Measurements from ENCODE around the gene POMGNT2. TPM values are rescaled to one million over a fixed set of nuclear protein-coding genes. Genes with fewer than 3 reads are reported as not detected.

Gene POMGNT2
- total RNA-seq, 1 donor from 2014 or later = 3.9 TPM

DNA sequence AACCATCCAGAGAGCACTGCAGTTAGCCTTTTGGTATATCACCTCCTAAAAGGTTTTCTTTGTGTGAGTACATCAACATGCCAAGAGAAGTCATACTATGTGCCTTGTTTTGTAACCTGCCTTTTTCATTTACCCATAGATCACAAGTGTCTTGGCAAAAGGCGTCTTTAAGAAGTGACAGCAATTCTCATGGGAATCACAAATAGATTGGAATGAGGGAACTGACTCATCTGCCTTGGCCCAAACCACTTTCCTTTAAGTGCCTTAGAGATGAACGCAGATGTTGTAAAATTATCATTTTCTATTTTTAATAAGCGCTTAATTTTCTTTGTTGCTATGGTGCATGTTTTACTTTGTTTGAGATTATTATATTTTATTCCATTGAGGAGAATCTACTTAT lies 20.7 kb upstream of the POMGNT2 start:
- no peaks in the 10 kb centered on the region for H3K4me1 Mint-ChIP-seq (ENCODE audit: low read depth)
- H3K9me3 Mint-ChIP-seq = peaks cover 8% of the 10 kb centered on the region
- no peak for DNase-seq (ENCODE audit: low spot score)
- intact Hi-C loops (cut with micrococcal nuclease) = no loop called here
- no peaks in the 10 kb centered on the region for H3K36me3 Mint-ChIP-seq (ENCODE audit: low read depth)
- no peak overlapping the region for H3K27ac Mint-ChIP-seq
- peaks cover 15% of the 10 kb centered on the region for H3K27me3 Mint-ChIP-seq (ENCODE audit: low read depth)
- H3K4me3 Mint-ChIP-seq (ENCODE audit: low read depth) = no peak overlapping the region

DNA sequence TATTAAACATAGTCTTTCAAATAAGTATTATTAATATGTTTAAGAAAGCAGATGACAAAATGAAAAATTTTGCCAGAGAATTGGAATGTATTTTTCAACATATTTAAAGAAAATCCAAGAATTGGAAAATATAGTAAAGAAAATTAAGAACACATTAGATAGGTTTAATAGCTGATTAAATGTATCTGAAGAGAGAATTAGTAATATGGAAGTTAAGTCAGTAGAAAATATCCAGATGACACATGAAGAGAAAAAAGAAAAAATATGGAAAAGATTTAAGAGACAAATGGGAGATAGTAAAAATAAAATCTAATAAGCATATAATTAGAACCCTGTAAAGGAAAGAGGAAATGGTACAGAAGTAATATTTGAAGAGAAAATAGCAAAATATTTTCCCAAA lies 18.0 kb upstream of the POMGNT2 start:
- no peak overlapping the region for H3K4me3 Mint-ChIP-seq (ENCODE audit: low read depth)
- intact Hi-C loops (cut with micrococcal nuclease) = no loop called here
- H3K27me3 Mint-ChIP-seq (ENCODE audit: low read depth) = peaks cover 15% of the 10 kb centered on the region
- H3K4me1 Mint-ChIP-seq (ENCODE audit: low read depth) = no peaks in the 10 kb centered on the region
- no peak for DNase-seq (ENCODE audit: low spot score)
- peaks cover 8% of the 10 kb centered on the region for H3K9me3 Mint-ChIP-seq
- H3K36me3 Mint-ChIP-seq (ENCODE audit: low read depth) = no peaks in the 10 kb centered on the region
- H3K27ac Mint-ChIP-seq = no peak overlapping the region

- Mint-ChIP-seq H3K4me3 (ENCODE audit: low read depth) (no peak overlapping the region), H3K9me3 (peaks cover 8% of the 10 kb centered on the region), H3K4me1 (ENCODE audit: low read depth) (no peaks in the 10 kb centered on the region), H3K27ac (no peak overlapping the region), H3K36me3 (ENCODE audit: low read depth) (no peaks in the 10 kb centered on the region), H3K27me3 (ENCODE audit: low read depth) (peaks cover 16% of the 10 kb centered on the region)
- DNase-seq (ENCODE audit: low spot score) = no peak
- intact Hi-C loops (cut with micrococcal nuclease) = no loop called here
Measured at GRCh38 chr3:43120937-43121336, 15.1 kb upstream of the POMGNT2 start.

- H3K36me3 Mint-ChIP-seq (ENCODE audit: low read depth) = no peaks in the 10 kb centered on the region
- H3K27me3 Mint-ChIP-seq (ENCODE audit: low read depth) = peaks cover 4% of the 10 kb centered on the region
- H3K4me1 Mint-ChIP-seq (ENCODE audit: low read depth) = no peaks in the 10 kb centered on the region
Measured at GRCh38 chr3:43117257-43117656, 11.4 kb upstream of the POMGNT2 start.

GRCh38 chr3:43113671-43114070 lies 7.8 kb upstream of the POMGNT2 start:
- Mint-ChIP-seq H3K4me3 (ENCODE audit: low read depth) (no peak overlapping the region), H3K27me3 (ENCODE audit: low read depth) (peaks cover 3% of the 10 kb centered on the region), H3K9me3 (no peaks in the 10 kb centered on the region), H3K36me3 (ENCODE audit: low read depth) (no peaks in the 10 kb centered on the region), H3K27ac (no peak overlapping the region), H3K4me1 (ENCODE audit: low read depth) (no peaks in the 10 kb centered on the region)
- intact Hi-C loops (cut with micrococcal nuclease) = no loop called here
- DNase-seq (ENCODE audit: low spot score) = no peak

More at GRCh38 chr3:43117257-43117656, 11.4 kb upstream of the POMGNT2 start:
- no peak for DNase-seq (ENCODE audit: low spot score)
- H3K9me3 Mint-ChIP-seq = no peaks in the 10 kb centered on the region
- no peak overlapping the region for H3K4me3 Mint-ChIP-seq (ENCODE audit: low read depth)
- H3K27ac Mint-ChIP-seq = no peak overlapping the region
- intact Hi-C loops (cut with micrococcal nuclease) = no loop called here

DNA sequence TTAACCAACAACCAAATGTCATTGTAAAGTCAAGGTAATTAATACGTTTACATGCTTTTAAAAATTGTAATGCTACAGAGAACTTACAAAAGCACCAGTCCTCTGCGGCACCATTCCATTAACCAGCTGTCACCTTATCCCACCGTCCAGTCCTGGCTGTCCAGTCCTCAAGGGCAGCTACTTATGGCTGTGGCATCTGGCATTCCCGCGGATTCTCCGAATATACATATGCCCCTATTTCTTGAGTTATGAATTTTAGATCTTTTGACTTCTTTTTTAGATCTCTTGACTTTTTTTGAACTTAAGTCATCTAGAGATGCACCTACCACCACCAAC lies 382 bp upstream of the POMGNT2 start:
- Mint-ChIP-seq H3K4me3 (ENCODE audit: low read depth) (peak overlapping the region; percentile 63), H3K36me3 (ENCODE audit: low read depth) (no peaks in the 10 kb centered on the region), H3K9me3 (no peaks in the 10 kb centered on the region), H3K27me3 (ENCODE audit: low read depth) (peaks cover 13% of the 10 kb centered on the region), H3K27ac (no peak overlapping the region), H3K4me1 (ENCODE audit: low read depth) (peaks cover 5% of the 10 kb centered on the region)
- intact Hi-C loops (cut with micrococcal nuclease) = loop anchor here (2.0 kb wide), 1 partner anchor 585 kb away; the partner anchor contains the start of gene ABHD5
- DNase-seq (ENCODE audit: low spot score) = no peak

DNA sequence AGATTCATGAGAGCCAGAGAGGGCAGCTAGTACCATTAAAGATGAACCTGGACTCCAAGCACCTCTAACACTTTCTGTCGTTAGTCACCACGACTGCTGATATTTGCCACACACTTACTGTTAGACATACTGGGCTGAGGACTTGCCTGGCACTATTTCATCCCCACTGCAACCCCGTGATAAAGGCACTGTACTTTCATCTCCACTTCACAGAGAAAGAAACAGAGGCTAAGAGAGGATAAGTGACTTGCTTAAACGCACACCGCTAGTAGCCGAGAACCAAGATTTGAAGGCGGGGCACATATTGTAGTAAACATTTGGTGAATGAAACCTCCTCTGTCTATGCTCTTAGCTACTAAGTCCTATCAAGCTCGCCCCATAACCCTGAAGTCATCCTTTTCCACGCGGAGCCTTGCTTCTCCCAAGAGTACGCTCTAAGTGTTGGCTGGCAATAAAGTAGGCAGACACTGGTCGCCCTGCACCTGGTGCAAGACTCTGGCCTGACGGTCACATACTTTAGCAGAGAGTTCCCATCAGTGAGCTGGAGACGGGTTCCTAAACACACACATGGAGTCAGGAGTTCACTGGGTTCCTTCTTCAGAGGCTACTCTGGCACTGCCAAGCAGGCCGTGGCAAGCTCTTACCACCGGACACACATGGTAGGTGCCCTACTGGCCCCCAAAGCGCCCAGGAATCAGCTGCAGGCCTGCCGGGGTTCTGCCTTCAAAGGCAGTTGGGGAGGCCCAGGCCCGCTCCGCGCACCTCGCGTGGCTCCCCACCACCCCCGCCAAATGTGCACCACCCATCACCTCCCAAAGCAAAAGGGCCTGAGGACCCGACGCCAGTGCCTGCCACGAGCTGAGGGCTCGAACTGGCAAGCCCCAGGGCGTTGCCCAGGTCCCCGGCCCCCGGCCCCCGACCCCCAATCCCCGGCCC lies 951 bp downstream of the POMGNT2 start:
- no peak for DNase-seq (ENCODE audit: low spot score)
- H3K36me3 Mint-ChIP-seq (ENCODE audit: low read depth) = no peaks in the 10 kb centered on the region

GRCh38 chr3:43104039-43104438 lies 1.8 kb downstream of the POMGNT2 start:
- Mint-ChIP-seq H3K36me3 (ENCODE audit: low read depth) (no peaks in the 10 kb centered on the region), H3K9me3 (no peaks in the 10 kb centered on the region), H3K4me1 (ENCODE audit: low read depth) (peaks cover 5% of the 10 kb centered on the region), H3K4me3 (ENCODE audit: low read depth) (no peak overlapping the region), H3K27ac (no peak overlapping the region), H3K27me3 (ENCODE audit: low read depth) (peaks cover 13% of the 10 kb centered on the region)
- no peak for DNase-seq (ENCODE audit: low spot score)
- intact Hi-C loops (cut with micrococcal nuclease) = no loop called here

More for the DNA sequence above, 951 bp downstream of the POMGNT2 start:
- peak overlapping the region; percentile 33 for H3K4me3 Mint-ChIP-seq (ENCODE audit: low read depth)
- H3K9me3 Mint-ChIP-seq = no peaks in the 10 kb centered on the region
- H3K27me3 Mint-ChIP-seq (ENCODE audit: low read depth) = peaks cover 13% of the 10 kb centered on the region
- H3K27ac Mint-ChIP-seq = no peak overlapping the region
- peaks cover 5% of the 10 kb centered on the region for H3K4me1 Mint-ChIP-seq (ENCODE audit: low read depth)
- intact Hi-C loops (cut with micrococcal nuclease) = no loop called here

DNA sequence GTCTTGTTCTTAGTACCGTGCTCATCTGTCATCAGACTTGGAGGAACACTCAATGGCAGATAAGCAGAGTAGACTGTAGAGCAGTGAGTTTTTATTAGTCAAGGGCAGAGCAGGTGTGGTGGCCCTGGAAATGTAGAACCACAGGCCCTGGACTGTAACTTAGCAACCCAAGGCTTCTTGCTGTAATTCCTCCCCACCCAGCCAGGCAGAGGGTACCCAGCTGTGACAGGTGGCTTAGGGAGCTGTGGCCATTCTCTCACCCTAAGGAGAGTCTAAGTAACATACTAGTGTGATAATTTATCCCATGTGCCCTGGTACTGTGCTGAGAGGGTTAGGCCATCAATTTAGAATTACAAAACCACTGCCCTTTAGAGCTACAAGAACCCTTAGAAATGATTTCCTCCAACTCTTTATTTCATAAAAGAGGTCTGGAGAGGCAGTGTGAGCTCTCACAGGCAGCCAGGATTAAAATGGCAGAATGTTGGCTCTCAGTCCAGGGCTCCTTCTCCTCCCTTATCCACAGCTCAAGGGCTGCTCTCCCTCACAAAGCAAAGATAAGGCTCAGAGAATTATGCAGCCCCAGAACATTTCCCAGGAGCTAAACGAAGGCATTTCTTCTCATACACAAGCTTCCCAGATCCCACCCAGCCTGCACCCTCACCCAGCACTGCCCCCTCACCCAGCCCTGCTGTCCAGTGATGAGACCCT lies 3.0 kb downstream of the POMGNT2 start:
- Mint-ChIP-seq H3K9me3 (no peaks in the 10 kb centered on the region), H3K27ac (no peak overlapping the region), H3K4me3 (ENCODE audit: low read depth) (no peak overlapping the region), H3K36me3 (ENCODE audit: low read depth) (no peaks in the 10 kb centered on the region), H3K27me3 (ENCODE audit: low read depth) (peaks cover 12% of the 10 kb centered on the region), H3K4me1 (ENCODE audit: low read depth) (peaks cover 5% of the 10 kb centered on the region)
- DNase-seq (ENCODE audit: low spot score) = no peak
- intact Hi-C loops (cut with micrococcal nuclease) = no loop called here

DNA sequence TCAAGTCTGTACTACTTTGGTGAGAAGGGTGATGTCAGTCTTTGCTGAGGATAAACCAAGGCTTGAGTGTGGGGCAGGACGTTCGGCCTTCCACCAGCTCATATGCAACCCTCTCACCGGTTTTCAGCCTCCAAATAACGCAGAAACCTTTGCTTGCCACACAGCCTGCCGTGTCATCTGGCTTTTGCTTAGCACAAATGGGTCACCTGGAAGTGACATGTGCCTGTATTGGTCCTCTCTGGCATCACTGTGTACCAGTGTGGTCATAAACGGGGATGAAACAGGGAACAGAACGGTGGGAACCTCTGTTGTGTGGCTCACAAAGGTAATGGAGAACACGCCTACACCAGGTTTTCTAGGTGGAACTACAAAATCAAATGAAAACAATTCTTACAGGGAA lies 7.1 kb downstream of the POMGNT2 start:
- Mint-ChIP-seq H3K36me3 (ENCODE audit: low read depth) (no peaks in the 10 kb centered on the region), H3K27ac (no peak overlapping the region), H3K4me1 (ENCODE audit: low read depth) (no peaks in the 10 kb centered on the region), H3K9me3 (no peaks in the 10 kb centered on the region), H3K27me3 (ENCODE audit: low read depth) (peaks cover 2% of the 10 kb centered on the region), H3K4me3 (ENCODE audit: low read depth) (no peak overlapping the region)
- no peak for DNase-seq (ENCODE audit: low spot score)
- intact Hi-C loops (cut with micrococcal nuclease) = no loop called here

- intact Hi-C loops (cut with micrococcal nuclease) = no loop called here
- H3K9me3 Mint-ChIP-seq = no peaks in the 10 kb centered on the region
- no peak overlapping the region for H3K27ac Mint-ChIP-seq
- peaks cover 1% of the 10 kb centered on the region for H3K27me3 Mint-ChIP-seq (ENCODE audit: low read depth)
- H3K36me3 Mint-ChIP-seq (ENCODE audit: low read depth) = no peaks in the 10 kb centered on the region
- no peak for DNase-seq (ENCODE audit: low spot score)
- no peak overlapping the region for H3K4me3 Mint-ChIP-seq (ENCODE audit: low read depth)
- H3K4me1 Mint-ChIP-seq (ENCODE audit: low read depth) = no peaks in the 10 kb centered on the region
Measured at GRCh38 chr3:43097400-43098080, 8.3 kb downstream of the POMGNT2 start.

- Mint-ChIP-seq H3K9me3 (no peaks in the 10 kb centered on the region), H3K4me3 (ENCODE audit: low read depth) (no peak overlapping the region), H3K4me1 (ENCODE audit: low read depth) (no peaks in the 10 kb centered on the region), H3K27ac (no peak overlapping the region), H3K27me3 (ENCODE audit: low read depth) (peaks cover 4% of the 10 kb centered on the region), H3K36me3 (ENCODE audit: low read depth) (no peaks in the 10 kb centered on the region)
- intact Hi-C loops (cut with micrococcal nuclease) = no loop called here
- no peak for DNase-seq (ENCODE audit: low spot score)
Measured at GRCh38 chr3:43096761-43097160, 9.1 kb downstream of the POMGNT2 start.

GRCh38 chr3:43095370-43095769 lies 10.5 kb downstream of the POMGNT2 start:
- no peaks in the 10 kb centered on the region for H3K9me3 Mint-ChIP-seq
- intact Hi-C loops (cut with micrococcal nuclease) = no loop called here
- H3K27ac Mint-ChIP-seq = no peak overlapping the region
- H3K27me3 Mint-ChIP-seq (ENCODE audit: low read depth) = peaks cover 6% of the 10 kb centered on the region
- no peaks in the 10 kb centered on the region for H3K4me1 Mint-ChIP-seq (ENCODE audit: low read depth)
- DNase-seq (ENCODE audit: low spot score) = no peak
- no peak overlapping the region for H3K4me3 Mint-ChIP-seq (ENCODE audit: low read depth)
- no peaks in the 10 kb centered on the region for H3K36me3 Mint-ChIP-seq (ENCODE audit: low read depth)

All from activated T-helper 2 cell treated with anti-CD3 and anti-CD28 coated beads, Interferon-gamma antibody, Interleukin-2, Interleukin-4, amounts not matched to agents 10 μg/mL and 5 μg/mL and 100 μg/mL, durations not matched to agents 14 hours and 24 hours and 36 hours (primary cell).